Measurements from ENCODE around the gene ZNF324B. TPM values are rescaled to one million over a fixed set of nuclear protein-coding genes. Genes with fewer than 3 reads are reported as not detected.
A peak's percentile ranks its signal among the peaks of the same experiment; 100 is the strongest.
"Not testable (repeated sequence)": the region's sequence is repeated elsewhere in the genome, so short reads cannot be mapped to it uniquely, and the experiment has no call there.

The ZNF324B gene
- total RNA-seq, 1 donor: 10.5 TPM

GRCh38 chr19:58468216-58468839 is 16.9 kb downstream of the ZNF324B start:
- DNase-seq (ENCODE audit: insufficient read length, low spot score, missing footprints): peak; percentile 84
- H3K9me3 ChIP-seq (ENCODE audit: low read depth, low read length): no peaks in the 10 kb centered on the region
- H3K27me3 ChIP-seq (ENCODE audit: insufficient read depth, low read length): no peaks in the 10 kb centered on the region
- peaks cover 15% of the 10 kb centered on the region for H3K36me3 ChIP-seq (ENCODE audit: insufficient read depth, low read length)
- H3K4me3 ChIP-seq (ENCODE audit: insufficient read depth, low read length): peak overlapping the region; percentile 94
- H4K20me1 ChIP-seq (ENCODE audit: insufficient read depth, low read length): peaks cover 20% of the 10 kb centered on the region
- no peak for TF ChIP-seq CTCF (IDR thresholded peaks at IDR 0.05; ENCODE audit: extremely low read depth, low read depth, low read length)
- H3K79me2 ChIP-seq (ENCODE audit: insufficient read depth, low read length): peaks cover 28% of the 10 kb centered on the region
- H3K4me2 ChIP-seq (ENCODE audit: insufficient read depth, low read length): peak overlapping the region; percentile 47
- H3K4me1 ChIP-seq (ENCODE audit: insufficient read depth, low read length): peaks cover 4% of the 10 kb centered on the region
- H3K27ac ChIP-seq (ENCODE audit: low read depth, low read length): no peak overlapping the region
- no peak overlapping the region for H2AFZ ChIP-seq (ENCODE audit: low read length)

GRCh38 chr19:58469241-58470013 is 18.0 kb downstream of the ZNF324B start:
- Histone ChIP-seq H2AFZ (ENCODE audit: low read length) (no peak overlapping the region), H3K4me3 (ENCODE audit: insufficient read depth, low read length) (no peak overlapping the region), H3K27me3 (ENCODE audit: insufficient read depth, low read length) (no peaks in the 10 kb centered on the region), H3K9me3 (ENCODE audit: low read depth, low read length) (no peaks in the 10 kb centered on the region), H3K27ac (ENCODE audit: low read depth, low read length) (no peak overlapping the region), H3K79me2 (ENCODE audit: insufficient read depth, low read length) (peaks cover 28% of the 10 kb centered on the region), H3K4me1 (ENCODE audit: insufficient read depth, low read length) (peaks cover 9% of the 10 kb centered on the region), H4K20me1 (ENCODE audit: insufficient read depth, low read length) (peaks cover 20% of the 10 kb centered on the region), H3K4me2 (ENCODE audit: insufficient read depth, low read length) (no peak overlapping the region), H3K36me3 (ENCODE audit: insufficient read depth, low read length) (peaks cover 15% of the 10 kb centered on the region)
- peak; percentile 81 for DNase-seq (ENCODE audit: insufficient read length, low spot score, missing footprints)
- TF ChIP-seq CTCF (IDR thresholded peaks at IDR 0.05; ENCODE audit: extremely low read depth, low read depth, low read length): no peak

DNA sequence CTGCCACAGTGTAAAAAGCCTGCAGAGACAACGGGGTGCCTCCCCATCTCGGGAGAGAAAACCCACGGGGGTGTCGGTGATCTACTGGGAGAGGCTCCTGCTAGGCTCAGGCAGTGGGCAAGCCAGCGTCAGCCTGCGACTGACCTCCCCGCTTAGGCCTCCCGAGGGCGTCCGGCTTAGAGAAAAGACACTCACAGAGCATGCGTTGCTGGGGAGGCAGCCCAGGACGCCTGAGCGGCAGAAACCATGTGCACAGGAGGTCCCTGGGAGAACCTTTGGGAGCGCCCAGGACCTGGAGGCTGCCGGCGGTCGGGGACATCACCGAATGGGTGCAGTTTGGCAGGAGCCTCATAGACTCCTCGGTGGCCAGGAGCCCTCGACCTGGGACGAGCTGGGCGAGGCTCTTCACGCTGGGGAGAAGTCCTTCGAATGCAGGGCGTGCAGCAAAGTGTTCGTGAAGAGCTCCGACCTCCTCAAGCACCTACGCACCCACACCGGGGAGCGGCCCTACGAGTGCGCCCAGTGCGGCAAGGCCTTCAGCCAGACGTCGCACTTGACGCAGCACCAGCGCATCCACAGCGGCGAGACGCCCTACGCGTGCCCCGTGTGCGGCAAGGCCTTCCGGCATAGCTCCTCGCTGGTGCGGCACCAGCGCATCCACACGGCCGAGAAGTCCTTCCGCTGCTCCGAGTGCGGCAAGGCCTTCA is 19.6 kb downstream of the ZNF324B start:
- not testable (repeated sequence) for H3K9me3 ChIP-seq (ENCODE audit: low read depth, low read length); H2AFZ ChIP-seq (ENCODE audit: low read length); H3K4me3 ChIP-seq (ENCODE audit: insufficient read depth, low read length); H3K27me3 ChIP-seq (ENCODE audit: insufficient read depth, low read length); H3K4me2 ChIP-seq (ENCODE audit: insufficient read depth, low read length); DNase-seq (ENCODE audit: insufficient read length, low spot score, missing footprints); H3K27ac ChIP-seq (ENCODE audit: low read depth, low read length)
- peaks cover 15% of the 10 kb centered on the region for H3K36me3 ChIP-seq (ENCODE audit: insufficient read depth, low read length)
- peaks cover 19% of the 10 kb centered on the region for H3K4me1 ChIP-seq (ENCODE audit: insufficient read depth, low read length)
- H3K79me2 ChIP-seq (ENCODE audit: insufficient read depth, low read length): peaks cover 28% of the 10 kb centered on the region
- H4K20me1 ChIP-seq (ENCODE audit: insufficient read depth, low read length): peaks cover 20% of the 10 kb centered on the region

DNA sequence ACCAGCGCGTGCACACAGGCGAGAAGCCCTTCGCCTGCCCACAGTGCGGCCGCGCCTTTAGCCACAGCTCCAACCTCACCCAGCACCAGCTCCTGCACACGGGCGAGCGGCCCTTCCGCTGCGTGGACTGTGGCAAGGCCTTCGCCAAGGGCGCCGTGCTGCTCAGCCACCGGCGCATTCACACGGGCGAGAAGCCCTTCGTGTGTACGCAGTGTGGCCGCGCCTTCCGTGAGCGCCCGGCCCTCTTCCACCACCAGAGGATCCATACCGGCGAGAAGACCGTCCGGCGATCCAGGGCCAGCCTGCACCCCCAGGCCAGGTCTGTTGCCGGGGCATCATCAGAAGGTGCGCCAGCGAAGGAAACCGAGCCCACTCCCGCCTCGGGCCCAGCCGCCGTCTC is 20.3 kb downstream of the ZNF324B start:
- Histone ChIP-seq H3K36me3 (ENCODE audit: insufficient read depth, low read length) (peaks cover 15% of the 10 kb centered on the region), H3K79me2 (ENCODE audit: insufficient read depth, low read length) (peaks cover 28% of the 10 kb centered on the region)

More for the DNA sequence above, 20.3 kb downstream of the ZNF324B start:
- TF ChIP-seq CTCF (IDR thresholded peaks at IDR 0.05; ENCODE audit: extremely low read depth, low read depth, low read length): no peak
- DNase-seq (ENCODE audit: insufficient read length, low spot score, missing footprints): no peak
- H3K4me2 ChIP-seq (ENCODE audit: insufficient read depth, low read length): no peak overlapping the region
- no peaks in the 10 kb centered on the region for H3K9me3 ChIP-seq (ENCODE audit: low read depth, low read length)
- H2AFZ ChIP-seq (ENCODE audit: low read length): no peak overlapping the region
- H4K20me1 ChIP-seq (ENCODE audit: insufficient read depth, low read length): peaks cover 20% of the 10 kb centered on the region
- H3K27ac ChIP-seq (ENCODE audit: low read depth, low read length): no peak overlapping the region
- no peaks in the 10 kb centered on the region for H3K27me3 ChIP-seq (ENCODE audit: insufficient read depth, low read length)
- H3K4me3 ChIP-seq (ENCODE audit: insufficient read depth, low read length): no peak overlapping the region
- peaks cover 16% of the 10 kb centered on the region for H3K4me1 ChIP-seq (ENCODE audit: insufficient read depth, low read length)

Data from osteoblast (primary cell).